HG03095 (cell line): ENCODE results near the gene TAS2R43.
A peak's percentile ranks its signal among the peaks of the same experiment; 100 is the strongest.
"Not testable (repeated sequence)": the region's sequence is repeated elsewhere in the genome, so short reads cannot be mapped to it uniquely, and the experiment has no call there.

ENCODE experiments used
- ATAC-seq: cut with Tn5 transposase; IDR thresholded peaks from one replicate; pipeline ENCODE4 v1.9.1; 2021; ENCODE audit warnings: moderate library complexity; ENCODE audit not compliant: unreplicated experiment

The TAS2R43 gene

DNA sequence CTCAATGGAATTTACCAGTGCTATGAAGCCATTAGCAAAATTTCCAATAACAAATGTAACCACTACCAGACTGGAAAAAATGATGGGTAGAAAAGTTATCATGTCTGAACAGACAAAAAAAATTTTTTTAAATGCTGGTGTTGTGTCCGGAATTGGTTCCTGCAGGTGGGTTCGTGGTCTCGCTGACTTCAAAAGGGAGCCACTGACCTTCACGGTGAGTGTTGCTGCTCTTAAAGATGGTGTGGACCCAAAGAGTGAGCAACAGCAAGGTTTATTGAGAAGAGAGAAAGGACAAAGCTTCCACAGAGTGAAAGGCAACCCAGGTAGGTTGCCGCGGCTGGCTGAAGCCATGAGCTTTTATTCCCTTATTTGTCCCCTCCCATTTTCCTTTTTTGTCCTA, at the start of gene TAS2R43:
TAS2R43 (minus strand) TSS at position 186 of the 400 bp plus-strand sequence; CDS start at position 102, 84 bp downstream.
- no peak for ATAC-seq

DNA sequence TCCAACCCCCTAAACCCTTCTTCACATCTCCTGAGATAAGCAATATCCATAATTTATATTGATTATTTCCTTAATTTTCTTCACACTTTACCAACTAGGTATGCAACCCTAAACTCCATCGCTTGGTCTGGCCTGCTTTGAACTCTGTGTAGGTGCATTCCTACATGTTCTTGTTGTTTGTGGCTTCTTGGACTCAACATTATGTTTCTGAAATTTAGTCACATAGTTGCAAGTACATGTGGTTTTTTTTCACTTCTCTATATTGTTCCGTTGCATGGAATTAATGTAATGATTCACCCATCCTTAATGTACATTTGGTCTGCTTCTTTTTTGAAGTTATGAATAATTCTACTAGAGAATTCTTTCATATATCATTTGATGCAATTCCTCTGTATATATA, 44.0 kb upstream of the TAS2R43 start:
- ATAC-seq: no peak

DNA sequence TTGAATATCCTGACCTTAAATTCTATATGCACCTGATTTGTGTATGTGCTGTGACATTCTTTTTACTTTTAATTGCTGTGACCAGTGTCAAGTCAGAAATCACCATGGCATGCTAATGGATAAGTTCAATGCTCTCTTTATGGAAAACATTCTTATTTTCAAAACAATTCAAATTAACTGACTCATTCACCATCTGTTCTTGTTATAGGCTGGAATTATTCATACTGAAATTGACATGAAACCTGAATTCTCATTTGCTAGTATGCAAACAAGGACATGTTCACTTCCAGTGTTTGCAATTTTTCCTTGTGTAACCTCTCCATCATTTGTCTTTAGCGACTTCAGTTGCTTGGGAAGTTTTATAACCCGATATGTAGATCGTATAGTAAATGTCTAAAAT, 42.2 kb upstream of the TAS2R43 start, which contains the start of gene TAS2R30:
TAS2R30 (minus strand) TSS at position 340 of the 400 bp plus-strand sequence. CDS start 400 bp downstream, outside the sequence.
- ATAC-seq: no peak

GRCh38 chr12:11133816-11134215, 41.7 kb upstream of the TAS2R43 start:
- ATAC-seq: no peak

- ATAC-seq: no peak
Observed at GRCh38 chr12:11133162-11133561, 41.0 kb upstream of the TAS2R43 start.

DNA sequence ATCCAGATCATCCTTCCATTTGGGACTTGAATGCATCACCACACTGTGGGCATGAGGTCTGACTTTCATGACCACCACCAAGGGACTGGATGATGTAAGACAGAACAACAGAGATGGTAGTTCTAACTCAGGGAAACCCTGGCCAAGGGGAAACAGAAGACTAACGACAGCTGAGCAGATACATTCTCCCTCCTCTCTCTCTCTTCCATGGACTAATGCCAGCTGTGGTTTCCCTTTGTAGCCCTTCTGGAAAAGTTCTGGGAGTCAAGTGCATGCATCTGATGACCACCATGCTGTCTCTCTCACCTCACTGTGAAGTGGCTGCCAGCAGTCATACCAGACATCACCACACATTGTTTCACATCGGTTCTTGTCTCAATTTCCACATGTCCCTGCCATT, 38.9 kb upstream of the TAS2R43 start:
- no peak for ATAC-seq

DNA sequence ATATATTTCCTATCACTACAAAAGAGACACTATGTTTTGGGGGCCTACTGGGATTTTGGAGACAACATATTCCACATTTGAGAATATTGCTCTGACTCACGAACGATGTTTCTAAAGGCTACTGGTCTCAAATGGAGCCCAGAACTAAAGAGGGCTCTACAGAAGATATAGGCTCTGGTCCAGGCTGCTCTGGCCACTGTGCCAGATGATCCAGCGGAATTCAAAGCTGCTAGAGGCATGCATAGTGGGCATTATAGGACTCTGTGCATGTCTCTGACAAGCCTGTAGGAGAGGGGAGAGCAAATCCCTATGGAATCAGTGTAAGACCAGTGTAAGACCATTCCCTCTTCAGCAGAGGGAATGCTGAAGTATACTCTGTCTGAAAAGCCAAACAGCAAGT, 38.3 kb upstream of the TAS2R43 start:
- no peak for ATAC-seq

- ATAC-seq: not testable (repeated sequence)
Observed at GRCh38 chr12:11114130-11114529, 22.0 kb upstream of the TAS2R43 start.

GRCh38 chr12:11111213-11111612, 19.1 kb upstream of the TAS2R43 start:
- ATAC-seq: not testable (repeated sequence)

DNA sequence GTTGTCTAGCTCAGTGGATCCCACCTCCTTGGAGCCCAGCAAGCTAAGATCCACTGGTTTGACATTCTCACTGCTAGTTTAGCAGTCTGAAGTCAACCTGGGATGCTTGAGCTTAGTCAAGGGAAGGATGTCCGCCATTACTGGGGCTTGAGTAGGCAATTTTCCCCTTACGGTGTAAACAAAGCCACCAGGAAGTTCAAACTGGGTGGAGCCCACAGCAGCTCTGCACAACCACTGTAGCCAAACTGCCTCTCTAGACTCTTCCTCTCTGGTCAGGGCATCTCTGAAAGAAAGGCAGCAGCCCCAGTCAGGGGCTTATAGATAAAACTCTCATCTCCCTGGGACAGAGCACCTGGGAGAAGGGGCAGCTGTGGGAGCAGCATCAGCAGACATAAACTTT, 16.7 kb upstream of the TAS2R43 start:
- ATAC-seq: no peak

GRCh38 chr12:11107719-11108118, 15.6 kb upstream of the TAS2R43 start:
- ATAC-seq: no peak

DNA sequence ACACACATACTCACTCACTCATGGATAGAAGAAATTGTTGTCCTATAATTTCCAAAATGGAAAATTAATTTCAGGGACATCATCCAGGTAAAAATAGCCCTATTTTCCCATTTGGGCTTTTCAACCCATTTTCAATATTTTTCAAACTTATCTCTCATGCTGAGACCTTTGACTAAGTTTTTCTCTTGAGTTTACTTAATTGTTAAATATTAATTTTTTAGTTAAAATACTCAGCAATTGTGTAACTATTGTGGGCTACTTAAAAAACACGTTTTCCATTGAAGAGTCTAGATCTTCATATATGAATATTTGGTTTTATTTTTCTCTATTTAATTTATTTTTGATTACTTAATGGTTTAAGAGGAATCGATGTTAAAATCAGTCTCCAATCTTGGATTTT, 14.2 kb upstream of the TAS2R43 start:
- ATAC-seq: no peak

DNA sequence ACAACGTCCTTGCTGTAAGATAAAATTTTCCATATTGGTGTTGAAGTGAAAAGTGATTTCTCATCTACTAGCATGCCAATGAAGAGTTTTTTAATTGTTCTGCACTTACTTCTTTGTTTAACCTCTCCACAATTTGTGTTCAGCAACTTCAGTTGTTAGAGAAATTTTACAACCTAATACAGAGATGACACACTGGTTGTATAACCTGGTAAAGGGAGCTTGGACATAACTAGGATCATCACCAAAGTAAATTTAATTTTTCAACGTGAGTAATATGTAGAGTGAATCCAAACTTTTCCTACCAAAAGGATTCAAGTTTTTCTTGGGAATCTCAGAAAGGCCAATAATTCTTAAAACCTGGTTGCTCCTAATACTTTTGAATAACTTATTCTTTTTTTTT, 13.4 kb upstream of the TAS2R43 start:
- no peak for ATAC-seq

DNA sequence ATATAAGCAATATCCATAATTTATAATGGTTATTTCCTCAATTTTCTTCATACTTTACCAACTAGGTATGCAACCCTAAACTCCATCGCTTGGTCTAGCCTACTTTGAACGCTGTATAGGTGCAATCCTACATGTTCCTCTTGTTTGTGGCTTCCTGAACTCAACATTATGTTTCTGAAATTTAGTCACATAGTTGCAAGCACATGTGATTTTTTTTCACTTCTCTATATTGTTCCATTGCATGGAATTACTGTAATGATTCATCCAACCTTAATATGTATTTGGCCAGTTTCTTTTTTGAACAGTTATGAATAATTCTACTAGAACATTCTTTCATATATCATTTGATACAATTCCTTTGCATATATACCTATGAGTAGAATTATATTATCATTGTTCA, 2.8 kb upstream of the TAS2R43 start:
- peak; percentile 76 for ATAC-seq

GRCh38 chr12:11089246-11089645, 2.9 kb downstream of the TAS2R43 start:
- no peak for ATAC-seq

- peak; percentile 85 for ATAC-seq
Observed at GRCh38 chr12:11085419-11085818, 6.7 kb downstream of the TAS2R43 start.

- ATAC-seq: no peak
Observed at GRCh38 chr12:11081987-11082386, 10.1 kb downstream of the TAS2R43 start.

GRCh38 chr12:11078246-11078645, 13.9 kb downstream of the TAS2R43 start:
- no peak for ATAC-seq

DNA sequence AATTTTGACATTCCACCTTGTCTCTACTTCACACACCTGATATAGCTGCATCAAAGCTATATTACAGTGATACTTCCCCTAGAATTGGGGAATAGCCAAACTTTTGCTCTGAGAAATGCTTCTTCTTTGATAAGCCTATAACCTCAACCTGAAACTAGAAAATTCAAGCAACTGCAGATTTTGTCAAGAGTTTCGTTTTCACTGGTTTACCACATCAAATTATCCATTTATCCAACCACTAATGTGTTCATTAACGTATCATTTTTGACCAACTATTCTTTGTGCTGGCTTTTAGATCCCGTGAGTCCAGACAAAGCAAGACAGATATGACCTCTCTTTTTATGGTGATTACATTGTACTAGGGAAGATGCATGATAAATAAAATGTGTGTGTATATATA, 16.5 kb downstream of the TAS2R43 start:
- ATAC-seq: peak; percentile 57

- no peak for ATAC-seq
Observed at GRCh38 chr12:11071414-11071813, 20.7 kb downstream of the TAS2R43 start.

DNA sequence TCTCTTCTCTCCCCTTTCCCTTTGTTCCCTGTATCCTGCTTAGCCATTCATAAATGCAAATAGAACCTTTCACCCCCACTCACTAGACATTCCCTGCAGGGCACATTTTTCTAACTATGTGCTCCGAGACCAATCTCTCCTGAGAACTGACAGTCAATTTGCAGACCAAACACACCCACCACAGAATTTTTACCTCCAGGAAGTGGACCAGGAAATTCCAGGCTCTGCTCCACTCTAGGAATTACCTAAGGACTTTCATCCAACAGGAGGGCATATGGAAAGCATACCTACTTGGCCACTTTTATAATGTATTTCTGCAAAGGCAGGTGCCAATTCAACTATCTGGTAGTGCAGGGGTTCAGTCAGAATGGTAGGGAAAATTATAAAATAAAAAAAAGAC, 21.1 kb downstream of the TAS2R43 start:
- ATAC-seq: no peak

DNA sequence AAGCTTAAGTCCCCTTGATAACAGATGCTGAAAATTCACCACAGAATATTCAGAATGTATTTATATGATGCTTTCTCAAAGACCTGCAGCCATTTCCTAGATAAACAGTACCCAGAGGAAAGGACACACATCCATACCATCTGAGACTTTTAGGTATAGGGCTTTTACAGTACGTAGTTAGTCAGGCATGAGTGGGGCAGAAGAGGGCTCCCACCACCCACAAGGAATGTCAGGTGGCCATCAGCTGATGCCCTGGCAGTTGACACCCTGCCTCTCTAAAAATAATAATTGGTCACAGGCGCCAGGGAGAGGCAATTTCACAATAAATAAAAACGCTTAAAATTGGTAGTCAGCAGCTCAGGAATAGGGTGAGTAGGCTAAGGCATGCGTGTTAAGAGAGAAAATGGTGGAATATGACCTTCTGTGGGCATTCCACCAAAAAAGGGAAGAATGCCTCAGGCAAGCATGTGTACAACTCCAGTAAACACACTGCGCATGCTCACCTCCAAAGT, 22.2 kb downstream of the TAS2R43 start:
- no peak for ATAC-seq

- ATAC-seq: no peak
Observed at GRCh38 chr12:11067514-11067913, 24.6 kb downstream of the TAS2R43 start.
